GM19395 (cell line): ENCODE measurements around the gene ZNF841.
"Not testable (repeated sequence)": the region's sequence is repeated elsewhere in the genome, so short reads cannot be mapped to it uniquely, and the experiment has no call there.

Source experiments
- ATAC-seq: cut with Tn5 transposase; IDR thresholded peaks from one replicate; pipeline ENCODE4 v1.9.1; 2021; ENCODE audit warnings: mild to moderate bottlenecking, moderate library complexity; ENCODE audit not compliant: unreplicated experiment

ZNF841 gene

DNA sequence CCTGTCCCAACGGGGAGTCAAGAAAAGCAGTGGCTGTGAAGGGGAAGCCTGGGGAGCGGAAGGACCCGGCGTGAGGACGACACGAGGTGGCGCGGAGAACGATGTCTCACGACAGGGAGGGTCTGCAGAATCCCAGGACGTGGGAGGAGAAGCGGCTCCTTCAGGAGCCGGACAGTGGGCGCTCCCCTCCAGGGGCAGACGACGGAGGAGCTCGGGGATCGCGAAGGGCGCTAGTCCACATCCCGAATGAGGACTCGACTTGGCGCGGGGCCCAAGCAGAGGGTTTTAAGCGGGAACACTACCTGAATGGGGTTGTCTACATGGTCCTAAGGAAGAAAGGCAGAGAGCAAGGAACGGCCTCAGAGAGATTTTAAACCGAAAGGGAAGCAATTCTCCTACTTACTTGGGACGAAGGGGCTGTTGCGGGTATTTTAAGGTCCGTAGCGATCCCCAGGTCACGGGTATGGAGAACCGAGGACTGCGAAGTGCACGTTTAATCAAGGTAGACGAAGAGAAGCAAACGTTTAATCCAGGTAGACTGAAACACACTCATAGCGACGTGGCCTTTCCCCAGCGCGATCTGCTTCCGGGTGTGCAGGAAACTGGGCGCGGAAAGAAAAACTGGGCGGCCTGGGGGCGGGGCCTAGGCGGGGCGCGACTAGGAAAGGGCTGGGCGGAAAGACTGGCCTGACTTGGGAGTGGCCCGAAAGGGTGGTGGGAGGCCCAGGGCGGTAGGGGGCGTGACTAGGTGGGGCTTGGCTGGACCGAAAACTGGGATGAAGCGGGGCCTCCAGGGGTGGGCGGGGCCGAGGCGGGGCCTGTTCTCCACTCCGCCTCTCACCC is at the start of gene ZNF841:
TSS of gene ZNF841 (minus strand) at position 594 of the 843 bp plus-strand sequence. CDS start 10,964 bp downstream, outside the sequence.
- peak; percentile 90 for ATAC-seq

DNA sequence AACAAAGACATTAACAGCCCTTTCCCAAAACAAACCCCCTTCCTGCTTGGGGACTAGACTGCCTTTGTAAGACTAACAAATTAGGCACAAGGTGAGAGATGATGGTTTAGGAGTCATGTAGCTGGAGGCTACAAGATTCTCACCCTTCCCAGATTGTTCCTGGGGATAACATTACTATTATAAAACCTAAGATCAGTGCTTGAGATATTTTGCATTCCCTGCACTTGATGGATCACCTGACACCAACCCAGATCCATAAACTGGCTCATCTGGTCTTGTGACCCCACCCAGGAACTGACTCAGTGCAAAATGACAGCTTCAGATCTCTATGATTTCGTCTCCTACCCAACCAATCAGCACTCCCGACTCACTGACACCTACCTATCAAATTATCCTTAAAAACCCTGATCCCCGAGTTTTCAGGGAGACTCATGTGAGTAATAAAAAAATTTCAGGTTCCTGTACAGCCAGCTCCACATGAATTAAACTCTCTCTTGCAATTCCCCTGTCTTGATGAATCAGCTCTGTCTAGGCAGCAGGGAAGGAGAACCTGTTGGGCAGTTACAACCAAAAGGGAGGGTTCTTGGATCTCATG is 46.5 kb upstream of the ZNF841 start:
- no peak for ATAC-seq

DNA sequence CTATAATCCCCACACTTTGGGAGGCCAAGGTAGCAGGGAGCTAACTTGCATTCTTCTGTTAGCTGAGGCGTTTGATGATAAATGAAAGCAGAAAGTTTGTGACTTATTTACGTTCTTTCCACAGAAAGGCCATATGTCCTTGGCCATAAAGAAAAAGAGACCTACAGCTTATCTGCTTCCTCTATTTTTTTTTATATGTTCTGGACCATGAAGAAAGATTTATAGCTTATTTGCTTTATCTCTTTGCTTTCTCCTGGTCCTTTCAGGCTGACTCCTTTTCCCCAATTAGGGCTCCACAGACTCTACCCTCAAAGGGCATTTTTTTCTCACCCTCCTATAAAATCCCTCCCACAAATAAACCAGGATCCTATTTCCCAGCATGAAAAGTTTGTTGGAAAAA is 45.6 kb upstream of the ZNF841 start:
- ATAC-seq = no peak

GRCh38 chr19:52140032-52140710 is 44.6 kb upstream of the ZNF841 start:
- no peak for ATAC-seq

- peak; percentile 81 for ATAC-seq
These were observed 43.9 kb upstream of the ZNF841 start, which contains the start of gene ZNF616 for GRCh38 chr19:52139252-52140031. TSS of gene ZNF616 (minus strand) at chr19:52139938. CDS start at chr19:52130512, 9,426 bp downstream.

DNA sequence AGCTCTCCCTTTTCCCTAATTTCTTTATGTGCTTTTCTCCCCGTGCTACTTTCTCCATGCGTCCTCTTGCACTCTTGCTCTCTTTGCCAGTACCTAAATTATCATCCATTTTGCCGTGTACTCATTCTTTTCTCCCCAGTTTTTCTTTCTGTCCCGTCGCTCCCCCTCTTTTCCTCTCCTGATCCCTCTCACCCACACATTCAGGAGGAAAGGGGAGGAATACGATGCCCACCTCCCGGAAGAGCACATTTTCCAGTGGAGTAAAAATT is 43.4 kb upstream of the ZNF841 start:
- ATAC-seq = no peak

DNA sequence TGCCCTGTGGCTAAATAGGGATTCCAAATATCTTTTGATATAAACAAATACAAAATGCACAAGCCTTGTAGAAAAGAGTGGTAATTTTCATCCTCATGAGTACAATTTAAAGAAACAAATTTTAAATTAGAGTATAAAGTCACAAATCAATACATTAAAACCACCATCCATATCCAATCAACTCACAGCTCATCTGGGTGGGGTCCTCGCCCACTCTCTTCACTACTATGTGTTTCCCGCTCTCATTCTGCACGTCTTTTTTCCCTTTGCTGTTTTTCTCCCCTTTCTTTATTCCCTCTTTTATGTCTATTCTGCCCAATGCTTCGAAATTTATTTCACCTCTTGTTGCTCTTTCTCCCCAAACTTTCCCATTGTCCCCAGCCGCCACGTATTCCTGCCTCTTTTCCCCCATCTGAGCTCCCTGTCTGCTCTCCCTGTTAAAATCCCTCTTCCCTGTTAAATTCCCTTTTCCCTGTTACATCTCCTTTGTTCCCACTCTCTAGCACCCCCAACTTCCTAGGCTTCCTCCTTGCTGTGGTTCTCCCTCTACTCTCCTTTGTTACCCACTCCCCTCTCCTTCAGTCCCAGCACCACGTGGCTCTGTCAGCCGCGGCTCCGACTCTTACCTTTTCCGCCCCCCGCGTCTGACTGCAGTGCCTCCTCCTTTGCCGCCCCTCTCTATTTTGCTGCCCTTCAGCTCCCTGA is 42.9 kb upstream of the ZNF841 start:
- ATAC-seq = no peak

DNA sequence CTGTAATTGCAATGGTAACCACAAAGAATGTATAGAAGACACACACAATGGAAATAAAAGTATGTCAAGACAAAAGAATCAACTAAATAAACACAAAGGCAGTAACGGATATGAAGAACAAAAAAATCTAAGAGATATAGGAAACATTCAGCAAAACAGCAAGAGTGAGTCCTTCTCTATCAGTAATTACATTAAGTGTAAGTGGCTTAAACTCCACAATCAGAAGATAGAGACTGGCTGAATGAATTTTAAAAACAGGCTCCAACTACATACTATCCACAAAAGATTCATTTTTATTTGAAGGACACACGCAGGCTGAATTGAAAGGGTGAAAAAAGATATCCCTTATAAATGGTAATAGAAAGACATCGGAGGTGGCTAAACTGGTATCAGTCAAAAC is 24.7 kb upstream of the ZNF841 start:
- no peak for ATAC-seq

DNA sequence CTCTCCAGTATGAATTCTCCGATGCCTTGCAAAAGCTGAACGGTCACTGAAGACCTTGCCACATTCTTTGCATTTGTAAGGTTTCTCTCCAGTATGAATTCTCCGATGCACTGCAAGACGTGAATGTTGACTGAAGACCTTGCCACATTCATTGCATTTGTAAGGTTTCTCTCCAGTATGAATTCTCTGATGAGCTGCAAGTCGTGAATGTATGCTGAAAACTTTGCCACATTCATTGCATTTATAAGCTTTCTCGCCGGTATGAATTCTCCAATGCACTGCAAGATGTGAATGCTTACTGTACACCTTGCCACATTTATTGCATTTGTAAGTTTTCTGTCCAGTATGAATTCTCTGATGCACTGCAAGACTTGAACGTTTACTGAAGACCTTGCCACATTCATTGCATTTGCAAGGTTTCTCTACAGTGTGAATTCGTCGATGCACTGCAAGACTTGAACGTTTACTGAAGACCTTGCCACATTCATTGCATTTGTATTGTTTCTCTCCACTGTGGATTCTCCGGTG is 20.0 kb upstream of the ZNF841 start:
- ATAC-seq = no peak

DNA sequence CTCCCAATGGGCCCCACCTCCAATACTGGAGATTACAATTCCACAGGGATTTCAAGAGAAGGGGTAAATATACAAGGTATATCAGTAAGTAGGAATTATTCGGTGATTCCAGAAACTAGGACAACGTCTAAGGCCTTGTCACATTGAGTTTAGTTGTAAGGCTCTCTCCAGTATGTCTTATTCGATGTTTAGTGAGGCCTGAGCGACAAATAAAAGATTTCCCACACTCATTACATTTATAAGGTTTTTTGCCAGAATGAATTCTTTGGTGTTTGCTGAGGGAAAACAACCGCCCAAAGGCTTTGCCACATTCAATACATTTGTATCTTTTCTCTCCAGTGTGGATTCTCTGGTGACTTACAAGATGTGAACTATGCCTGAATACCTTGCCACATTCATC is 19.1 kb upstream of the ZNF841 start:
- no peak for ATAC-seq

DNA sequence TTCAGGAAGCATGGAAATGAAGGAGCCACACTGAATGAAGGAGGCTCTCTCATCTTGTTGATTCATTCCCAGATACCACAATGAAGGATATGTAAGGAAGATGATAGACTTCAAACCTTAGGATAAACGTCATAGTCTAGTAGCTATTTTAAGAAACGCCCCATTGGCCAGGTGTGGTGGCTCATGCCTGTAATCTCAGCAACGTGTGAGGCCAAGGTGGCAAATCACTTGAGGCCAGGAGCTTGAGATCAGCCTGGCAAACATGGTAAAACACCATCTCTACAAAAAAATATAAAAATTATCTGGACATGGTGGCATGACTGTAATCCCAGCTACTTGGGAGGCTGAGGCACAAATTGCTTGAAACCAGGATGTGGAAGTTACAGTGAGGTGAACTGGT is 17.1 kb upstream of the ZNF841 start:
- no peak for ATAC-seq

DNA sequence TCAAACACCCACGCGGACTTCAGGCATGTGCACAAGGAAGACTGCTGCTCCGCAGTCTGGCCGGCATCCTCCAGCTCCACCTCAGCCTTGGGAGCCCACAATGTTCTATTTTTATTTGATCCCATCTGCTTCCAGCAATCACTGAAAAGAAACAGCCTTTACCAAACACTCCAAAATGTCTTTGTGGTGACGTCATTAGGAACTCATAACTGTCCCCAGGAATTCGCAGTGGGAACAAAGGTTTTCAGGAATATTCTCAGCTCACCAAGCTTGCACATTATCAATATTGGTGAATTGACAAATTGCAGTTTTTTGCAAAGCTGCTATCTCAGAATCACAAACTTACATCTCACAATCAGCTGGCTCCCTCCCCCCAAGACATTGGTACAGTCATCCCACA is 15.2 kb upstream of the ZNF841 start:
- ATAC-seq = no peak

DNA sequence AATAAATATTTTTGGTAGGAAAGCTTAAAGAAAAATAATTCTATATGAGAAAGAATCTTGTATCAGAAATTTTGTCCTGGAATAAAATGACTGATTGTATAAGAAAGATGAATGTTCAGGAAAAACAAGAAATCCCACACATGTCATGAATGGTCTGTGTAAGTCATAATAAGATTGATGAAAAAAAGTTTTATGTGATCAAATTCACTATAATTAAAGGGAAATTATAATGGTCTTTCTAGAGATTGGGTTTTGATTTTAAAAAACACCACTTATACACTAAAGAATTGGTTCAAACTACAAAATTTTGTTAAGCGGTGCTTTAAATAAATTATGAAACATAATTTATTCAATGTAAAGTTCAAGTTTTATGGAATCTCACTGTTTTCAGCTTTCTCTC is 7.2 kb upstream of the ZNF841 start:
- no peak for ATAC-seq

DNA sequence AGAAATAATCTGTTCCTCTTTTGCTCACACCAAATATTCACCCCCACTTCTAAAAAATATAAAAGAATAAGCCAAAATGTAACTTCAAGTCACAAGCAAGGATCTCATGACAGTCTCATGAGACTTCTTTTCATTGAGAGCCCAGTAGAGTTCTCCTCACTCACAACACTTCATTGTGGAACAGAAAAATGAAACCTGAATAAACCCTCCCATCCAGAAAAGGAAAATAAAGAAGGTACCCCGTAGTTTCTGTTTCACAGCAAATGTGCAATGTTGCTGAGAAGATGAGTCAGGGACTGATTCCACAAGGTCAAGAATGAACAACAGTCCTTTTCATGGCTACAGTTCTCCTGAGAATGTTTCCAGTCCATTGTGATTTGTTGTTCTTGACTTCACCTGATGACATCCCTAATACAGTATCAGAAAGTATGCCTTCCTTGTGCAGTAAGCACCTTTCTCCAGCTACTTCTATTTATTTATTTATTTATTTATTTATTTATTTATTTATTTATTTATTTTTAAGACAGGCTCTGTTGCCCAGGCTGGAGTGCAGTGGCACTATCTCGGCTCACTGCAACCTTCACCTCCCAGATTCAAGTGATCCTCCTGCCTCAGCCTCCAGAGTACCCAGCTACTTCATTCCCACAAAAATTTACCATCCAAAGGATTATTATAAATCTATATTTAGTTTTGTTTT is 6.4 kb upstream of the ZNF841 start:
- no peak for ATAC-seq

GRCh38 chr19:52099497-52100138 is 4.1 kb upstream of the ZNF841 start:
- no peak for ATAC-seq

DNA sequence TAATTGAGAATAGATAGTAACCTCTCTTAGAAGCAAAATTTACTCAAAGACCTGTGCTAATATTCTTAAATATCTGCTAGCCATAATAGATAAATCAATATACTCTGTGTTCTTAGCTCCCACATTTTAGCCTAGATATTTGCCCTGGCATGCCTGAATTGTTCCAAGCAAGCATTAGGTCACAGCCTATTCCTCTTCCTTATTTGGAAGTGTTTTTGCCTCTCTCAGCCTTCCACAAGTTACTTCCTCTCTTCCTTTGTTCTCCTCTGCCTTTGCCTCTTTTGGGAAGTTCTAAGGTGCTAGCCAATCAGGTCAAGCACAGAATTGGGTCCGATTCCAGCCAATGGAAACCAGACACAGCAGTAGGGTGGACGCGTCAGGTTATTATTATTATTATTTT is 851 bp upstream of the ZNF841 start:
- not testable (repeated sequence) for ATAC-seq

GRCh38 chr19:52094526-52095130 is 937 bp downstream of the ZNF841 start:
- no peak for ATAC-seq

- ATAC-seq = no peak
These were observed 9.1 kb downstream of the ZNF841 start for GRCh38 chr19:52086481-52086880.

GRCh38 chr19:52070496-52070895 is 25.1 kb downstream of the ZNF841 start:
- ATAC-seq = no peak
